HEK293T (cell line): ENCODE results near the gene XG.

Source experiments
- CTCF ChIA-PET: fragments of 350-600 bp; formaldehyde crosslinking; extraction: SDS; loops from one replicate; lab custom pipeline; 2021; ENCODE audit warnings: antibody characterized with exemption, inconsistent platforms; lab: Yijun Ruan, JAX
- POLR2A ChIA-PET: fragments of 350-600 bp; formaldehyde crosslinking; extraction: SDS; loops from one replicate; lab custom pipeline; 2020; ENCODE audit warnings: antibody characterized with exemption, inconsistent platforms; lab: Yijun Ruan, JAX
- DNase-seq: peaks from one replicate; pipeline ENCODE4 v3.0.0; 2012; ENCODE audit warnings: mixed read lengths; ENCODE audit errors: extremely low spot score
- ARNT ChIP-seq: fragments of 450-650 bp; IDR thresholded peaks from 2 replicates; pipeline ENCODE4 v1.6.1; 2017; ENCODE audit warnings: mild to moderate bottlenecking
- BHLHE40 ChIP-seq: fragments of 450-650 bp; IDR thresholded peaks from 2 replicates; pipeline ENCODE4 v1.6.1; 2016; ENCODE audit warnings: mild to moderate bottlenecking, moderate library complexity, borderline replicate concordance
- CTBP1 ChIP-seq: fragments of 450-650 bp; IDR thresholded peaks from 2 replicates; pipeline ENCODE4 v1.6.1; 2016; ENCODE audit warnings: borderline replicate concordance
- ELF4 ChIP-seq: fragments of 450-650 bp; IDR thresholded peaks from 2 replicates; pipeline ENCODE4 v1.6.1; 2017; ENCODE audit warnings: antibody characterized with exemption
- FOXA1 ChIP-seq: fragments of 450-650 bp; IDR thresholded peaks from 2 replicates; pipeline ENCODE4 v1.6.1; 2016; ENCODE audit warnings: mild to moderate bottlenecking
- FOXK2 ChIP-seq: fragments of 450-650 bp; IDR thresholded peaks from 2 replicates; pipeline ENCODE4 v1.6.1; 2016; ENCODE audit warnings: mild to moderate bottlenecking
- FOXM1 ChIP-seq: fragments of 450-650 bp; IDR thresholded peaks from 2 replicates; pipeline ENCODE4 v1.6.1; 2017; ENCODE audit warnings: mild to moderate bottlenecking, borderline replicate concordance
- HDGF ChIP-seq: fragments of 450-650 bp; IDR thresholded peaks from 2 replicates; pipeline ENCODE4 v1.6.1; 2017; ENCODE audit warnings: antibody characterized with exemption, borderline replicate concordance
- L3MBTL2 ChIP-seq: fragments of 450-650 bp; conservative IDR thresholded peaks from 2 replicates; pipeline ENCODE4 v1.6.1; 2016; ENCODE audit warnings: mild to moderate bottlenecking
- LEF1 ChIP-seq: fragments of 450-650 bp; IDR thresholded peaks from 2 replicates; pipeline ENCODE4 v1.6.1; 2017; ENCODE audit warnings: mild to moderate bottlenecking, borderline replicate concordance
- NFRKB ChIP-seq: fragments of 450-650 bp; IDR thresholded peaks from 2 replicates; pipeline ENCODE4 v1.6.1; 2016; ENCODE audit warnings: mild to moderate bottlenecking, moderate library complexity
- SP1 ChIP-seq: fragments of 450-650 bp; IDR thresholded peaks from 2 replicates; pipeline ENCODE4 v1.6.1; 2017
- SUZ12 ChIP-seq: fragments of 450-650 bp; IDR thresholded peaks from 2 replicates; pipeline ENCODE4 v1.6.1; 2016; ENCODE audit warnings: mild to moderate bottlenecking
- TARDBP ChIP-seq: fragments of 450-650 bp; IDR thresholded peaks from 2 replicates; pipeline ENCODE4 v1.6.1; 2016
- ZNF384 ChIP-seq: fragments of 450-650 bp; IDR thresholded peaks from 2 replicates; pipeline ENCODE4 v1.6.1; 2016
- TF ChIP-seq, protein P1 (sequence below): fragments of 450-650 bp; IDR thresholded peaks from 2 replicates; pipeline ENCODE4 v1.6.1; 2016

Gene XG

DNA sequence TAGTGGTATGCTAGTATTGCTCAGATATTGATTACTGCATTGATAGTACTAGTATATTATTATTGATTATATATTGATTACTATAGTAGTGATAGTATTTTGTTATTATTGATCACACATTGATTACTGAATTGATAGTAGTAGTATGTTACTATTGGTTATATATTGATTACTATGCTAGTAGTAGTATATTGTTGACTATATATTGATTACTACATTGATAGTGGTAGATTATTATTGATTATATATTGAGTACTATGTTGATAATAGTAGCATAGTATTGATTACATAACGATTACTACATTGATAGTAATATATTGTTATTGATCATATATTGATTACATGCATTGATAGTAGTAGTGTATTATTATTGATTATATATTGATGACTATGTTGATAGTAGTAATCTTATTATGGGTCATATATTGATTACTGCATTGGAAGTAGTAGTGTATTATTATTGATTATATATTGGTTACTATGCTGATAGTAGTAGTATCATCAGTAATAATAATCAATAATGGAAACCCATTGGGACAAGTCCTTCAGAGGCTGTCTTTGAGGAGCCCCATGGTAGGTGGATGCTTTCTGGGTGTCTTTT, 107.5 kb downstream of the XG start:
- TF ChIP-seq NFRKB (no peak), FOXK2 (no peak), BHLHE40 (no peak), CTBP1 (no peak), ARNT (no peak), LEF1 (no peak), SUZ12 (no peak), FOXM1 (no peak), L3MBTL2 (no peak), TARDBP (no peak), ZNF384 (no peak), ELF4 (no peak), FOXA1 (no peak), HDGF (no peak), SP1 (no peak)
- TF ChIP-seq, protein P1, sequence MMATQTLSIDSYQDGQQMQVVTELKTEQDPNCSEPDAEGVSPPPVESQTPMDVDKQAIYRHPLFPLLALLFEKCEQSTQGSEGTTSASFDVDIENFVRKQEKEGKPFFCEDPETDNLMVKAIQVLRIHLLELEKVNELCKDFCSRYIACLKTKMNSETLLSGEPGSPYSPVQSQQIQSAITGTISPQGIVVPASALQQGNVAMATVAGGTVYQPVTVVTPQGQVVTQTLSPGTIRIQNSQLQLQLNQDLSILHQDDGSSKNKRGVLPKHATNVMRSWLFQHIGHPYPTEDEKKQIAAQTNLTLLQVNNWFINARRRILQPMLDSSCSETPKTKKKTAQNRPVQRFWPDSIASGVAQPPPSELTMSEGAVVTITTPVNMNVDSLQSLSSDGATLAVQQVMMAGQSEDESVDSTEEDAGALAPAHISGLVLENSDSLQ, result no peak
- ChIA-PET POLR2A (no interaction called here), CTCF (no interaction called here)
- no peak for DNase-seq

DNA sequence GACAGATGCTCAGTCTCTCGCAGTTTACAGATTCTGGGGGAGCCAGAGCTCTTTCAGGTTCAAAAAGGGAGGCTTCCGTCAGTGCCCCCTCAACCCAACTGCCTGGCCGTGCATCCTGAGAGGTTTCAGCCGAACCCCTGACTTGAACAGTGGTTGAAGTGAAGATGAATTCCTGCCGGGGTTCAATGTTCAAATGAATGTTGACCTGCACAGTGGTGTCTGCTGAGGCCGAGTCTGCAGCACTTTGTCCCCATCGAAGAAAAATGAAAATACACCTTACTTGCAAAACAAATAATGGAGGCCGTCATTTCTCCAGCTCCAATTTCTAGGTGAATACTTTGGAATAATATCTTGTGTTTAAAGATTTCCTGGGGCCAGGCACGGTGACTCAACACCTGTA, 110.6 kb downstream of the XG start:
- TF ChIP-seq FOXA1, result no peak
- no peak for TF ChIP-seq NFRKB
- no peak for TF ChIP-seq HDGF
- no peak for TF ChIP-seq BHLHE40
- TF ChIP-seq SUZ12, result no peak
- no peak for TF ChIP-seq CTBP1
- TF ChIP-seq FOXM1, result no peak
- TF ChIP-seq L3MBTL2, result no peak
- TF ChIP-seq ZNF384, result no peak
- TF ChIP-seq TARDBP, result no peak
- no peak for TF ChIP-seq SP1
- no peak for TF ChIP-seq FOXK2
- no peak for TF ChIP-seq ELF4
- ChIA-PET CTCF (no interaction called here), POLR2A (no interaction called here)
- no peak for DNase-seq

DNA sequence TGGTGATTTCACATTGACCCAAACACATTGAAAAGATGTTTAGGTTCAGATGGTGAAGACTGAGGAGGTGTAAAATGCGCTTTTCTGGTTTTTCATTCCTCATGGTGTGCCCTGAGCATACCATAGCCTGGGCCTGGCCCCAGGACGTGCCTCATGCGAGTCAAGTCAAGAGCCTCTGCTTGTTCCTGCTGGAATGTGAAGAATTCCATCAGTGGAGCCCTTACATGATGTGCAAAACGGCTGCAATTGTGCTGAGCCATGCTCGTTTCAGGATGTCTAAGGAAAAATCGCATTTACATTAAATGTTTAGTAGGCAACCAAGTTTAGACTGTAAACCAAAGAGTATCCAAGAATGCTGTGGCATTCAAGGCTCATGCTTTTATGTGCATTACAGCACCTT, 111.8 kb downstream of the XG start:
- no peak for TF ChIP-seq HDGF
- no peak for TF ChIP-seq TARDBP
- TF ChIP-seq BHLHE40, result no peak
- TF ChIP-seq SUZ12, result no peak
- no peak for TF ChIP-seq L3MBTL2
- no peak for TF ChIP-seq FOXK2
- TF ChIP-seq ELF4, result no peak
- no peak for TF ChIP-seq FOXA1
- DNase-seq, result no peak
- ChIA-PET POLR2A (no interaction called here), CTCF (no interaction called here)
